ENCODE measurements around the gene CYB5R2. TPM values are rescaled to one million over a fixed set of nuclear protein-coding genes. Genes with fewer than 3 reads are reported as not detected.

The CYB5R2 gene
- total RNA-seq, result 1 to 10 TPM in 1 of 2 donors, under 1 TPM in 1; 0.19 to 1.2 TPM
- polyA plus RNA-seq, result 1 to 10 TPM; 2.8 to 3.7 TPM

- Histone ChIP-seq H3K27ac (ENCODE audit: low read depth in 1 of 2, low read length in 2 of 2) (peak within 1 kb of the TSS; percentile 33 to 52), H3K36me3 (ENCODE audit: control insufficient read depth in 4 of 4, insufficient read depth in 3 of 4, low read depth in 1 of 4, low read length in 3 of 4) (no peaks in the 10 kb centered on the region), H3K9ac (ENCODE audit: low read depth in 1 of 2, low read length in 2 of 2) (peak within 1 kb of the TSS; percentile 24 to 63), H3K27me3 (ENCODE audit: control insufficient read depth in 4 of 4, insufficient read depth in 4 of 4, low read length in 3 of 4) (no peaks in the 10 kb centered on the region), H3K4me1 (ENCODE audit: control insufficient read depth in 4 of 4, insufficient read depth in 4 of 4, low read length in 3 of 4) (peaks cover 0 to 13% (median 7%) of the 10 kb centered on the region in 4 donors), H3K4me3 (ENCODE audit: low read depth in 1 of 3, low read length in 3 of 3) (peak within 1 kb of the TSS; percentile 53 to 60 (median 55)), H3K9me3 (ENCODE audit: control insufficient read depth in 4 of 4, low read length in 3 of 4) (no peaks in the 10 kb centered on the region)
- TF ChIP-seq RXRA (IDR thresholded peaks at IDR 0.05) (peak in 1 of 2 donors; percentile 12), SP1 (IDR thresholded peaks at IDR 0.05) (no peak), YY1 (IDR thresholded peaks at IDR 0.05) (no peak), HNF4G (IDR thresholded peaks at IDR 0.05) (no peak), REST (IDR thresholded peaks at IDR 0.05) (peak; percentile 45), FOXA1 (IDR thresholded peaks at IDR 0.05) (no peak)
- DNase-seq (ENCODE audit: low spot score), result peak; percentile 53
- WGBS, result 9% methylated on average over 40 of the region's 40 CpGs
Observed at GRCh38 chr11:7672960-7673723, at the start of gene CYB5R2. Gene CYB5R2, minus strand, starts transcription at chr11:7673500. Its CDS starts 675 bp downstream, at chr11:7672825.

DNA sequence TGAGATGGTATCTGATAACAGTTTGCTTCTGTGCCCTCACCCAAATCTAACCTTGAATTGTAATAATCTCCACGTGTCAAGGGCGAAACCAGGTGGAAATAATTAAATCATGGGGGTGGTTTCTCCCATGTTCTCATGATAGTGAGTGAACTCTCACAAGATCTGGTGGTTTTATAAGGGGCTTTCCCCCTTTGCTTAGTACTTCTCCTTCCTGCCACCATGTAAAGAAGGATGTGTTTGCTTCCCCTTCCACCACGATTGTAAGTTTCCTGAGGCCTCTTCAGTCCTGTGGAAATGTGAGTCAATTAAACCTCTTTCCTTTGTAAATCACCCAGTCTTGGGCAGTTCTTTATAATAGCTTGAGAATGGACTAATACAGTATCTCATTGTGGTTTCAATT is 41.5 kb upstream of the CYB5R2 start:
- DNase-seq (ENCODE audit: low spot score), result no peak
- no peaks in the 10 kb centered on the region for H3K36me3 ChIP-seq (ENCODE audit: control insufficient read depth in 4 of 4, insufficient read depth in 3 of 4, low read depth in 1 of 4, low read length in 3 of 4)
- H3K27me3 ChIP-seq (ENCODE audit: control insufficient read depth in 4 of 4, insufficient read depth in 4 of 4, low read length in 3 of 4), result peaks cover 0 to 2% (median 0%) of the 10 kb centered on the region in 4 donors
- H3K4me3 ChIP-seq (ENCODE audit: low read depth in 1 of 3, low read length in 3 of 3), result no peak overlapping the region
- H3K9ac ChIP-seq (ENCODE audit: low read depth in 1 of 2, low read length in 2 of 2), result no peak overlapping the region
- H3K9me3 ChIP-seq (ENCODE audit: control insufficient read depth in 4 of 4, low read length in 3 of 4), result no peaks in the 10 kb centered on the region
- no peaks in the 10 kb centered on the region for H3K4me1 ChIP-seq (ENCODE audit: control insufficient read depth in 4 of 4, insufficient read depth in 4 of 4, low read length in 3 of 4)
- WGBS, result 49% methylated on average over 3 of the region's 3 CpGs
- TF ChIP-seq HNF4G (IDR thresholded peaks at IDR 0.05), result no peak
- no peak for TF ChIP-seq GABPA (IDR thresholded peaks at IDR 0.05 in 1 of 2, conservative IDR thresholded peaks at IDR 0.05 in 1 of 2)
- TF ChIP-seq NR2F2 (IDR thresholded peaks at IDR 0.05), result no peak
- H3K27ac ChIP-seq (ENCODE audit: low read depth in 1 of 2, low read length in 2 of 2), result no peak overlapping the region

DNA sequence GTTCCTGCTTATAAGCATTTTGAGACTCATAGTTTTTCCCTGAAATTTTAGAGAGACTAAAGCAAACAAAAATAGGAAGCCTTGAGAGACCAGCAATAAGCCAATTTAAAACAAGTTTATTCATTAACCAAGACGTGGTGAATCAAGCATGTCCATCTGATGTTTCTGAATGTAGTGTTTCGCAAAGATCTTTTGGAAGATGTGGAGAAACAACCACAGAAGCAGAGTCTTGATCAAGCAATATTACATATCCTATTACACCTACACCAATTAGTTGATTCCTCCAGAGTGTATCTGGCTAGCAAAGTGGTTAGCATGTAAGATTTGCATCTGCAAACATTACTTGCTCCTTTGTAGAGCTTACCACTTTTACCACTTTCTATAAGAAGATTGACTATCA is 33.1 kb upstream of the CYB5R2 start, which contains the start of gene OVCH2:
TSS of gene OVCH2 (minus strand) at position 101 of the 400 bp plus-strand sequence. CDS start at position 18, 83 bp downstream.
- peaks cover 0 to 4% (median 0%) of the 10 kb centered on the region in 4 donors for H3K27me3 ChIP-seq (ENCODE audit: control insufficient read depth in 4 of 4, insufficient read depth in 4 of 4, low read length in 3 of 4)
- no peak within 1 kb of the TSS for H3K27ac ChIP-seq (ENCODE audit: low read depth in 1 of 2, low read length in 2 of 2)
- TF ChIP-seq JUND (IDR thresholded peaks at IDR 0.05) (no peak), REST (IDR thresholded peaks at IDR 0.05) (no peak), HNF4G (IDR thresholded peaks at IDR 0.05) (no peak), ZBTB33 (IDR thresholded peaks at IDR 0.05) (no peak), TAF1 (conservative IDR thresholded peaks at IDR 0.05) (no peak), YY1 (IDR thresholded peaks at IDR 0.05) (no peak), NR2F2 (IDR thresholded peaks at IDR 0.05) (no peak), HNF4A (conservative IDR thresholded peaks at IDR 0.05) (no peak), GABPA (IDR thresholded peaks at IDR 0.05 in 1 of 2, conservative IDR thresholded peaks at IDR 0.05 in 1 of 2) (no peak), ATF3 (IDR thresholded peaks at IDR 0.05) (no peak), RXRA (IDR thresholded peaks at IDR 0.05) (no peak), SP1 (IDR thresholded peaks at IDR 0.05) (no peak), FOXA1 (IDR thresholded peaks at IDR 0.05) (no peak)
- TF ChIP-seq, protein P1, sequence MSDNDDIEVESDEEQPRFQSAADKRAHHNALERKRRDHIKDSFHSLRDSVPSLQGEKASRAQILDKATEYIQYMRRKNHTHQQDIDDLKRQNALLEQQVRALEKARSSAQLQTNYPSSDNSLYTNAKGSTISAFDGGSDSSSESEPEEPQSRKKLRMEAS (IDR thresholded peaks at IDR 0.05), result no peak
- WGBS, result 62% methylated on average over 2 of the region's 2 CpGs
- no peaks in the 10 kb centered on the region for H3K4me1 ChIP-seq (ENCODE audit: control insufficient read depth in 4 of 4, insufficient read depth in 4 of 4, low read length in 3 of 4)
- DNase-seq (ENCODE audit: low spot score), result no peak
- H3K9ac ChIP-seq (ENCODE audit: low read depth in 1 of 2, low read length in 2 of 2), result no peak within 1 kb of the TSS
- no peaks in the 10 kb centered on the region for H3K36me3 ChIP-seq (ENCODE audit: control insufficient read depth in 4 of 4, insufficient read depth in 3 of 4, low read depth in 1 of 4, low read length in 3 of 4)
- H3K9me3 ChIP-seq (ENCODE audit: control insufficient read depth in 4 of 4, low read length in 3 of 4), result no peaks in the 10 kb centered on the region
- no peak within 1 kb of the TSS for H3K4me3 ChIP-seq (ENCODE audit: low read depth in 1 of 3, low read length in 3 of 3)
